HG02763 (cell line): ENCODE results near the gene CTSO.

Source experiments
- ATAC-seq: cut with Tn5 transposase; IDR thresholded peaks from one replicate; pipeline ENCODE4 v1.9.1; 2021; ENCODE audit warnings: mild to moderate bottlenecking, moderate library complexity; ENCODE audit not compliant: unreplicated experiment

CTSO gene

DNA sequence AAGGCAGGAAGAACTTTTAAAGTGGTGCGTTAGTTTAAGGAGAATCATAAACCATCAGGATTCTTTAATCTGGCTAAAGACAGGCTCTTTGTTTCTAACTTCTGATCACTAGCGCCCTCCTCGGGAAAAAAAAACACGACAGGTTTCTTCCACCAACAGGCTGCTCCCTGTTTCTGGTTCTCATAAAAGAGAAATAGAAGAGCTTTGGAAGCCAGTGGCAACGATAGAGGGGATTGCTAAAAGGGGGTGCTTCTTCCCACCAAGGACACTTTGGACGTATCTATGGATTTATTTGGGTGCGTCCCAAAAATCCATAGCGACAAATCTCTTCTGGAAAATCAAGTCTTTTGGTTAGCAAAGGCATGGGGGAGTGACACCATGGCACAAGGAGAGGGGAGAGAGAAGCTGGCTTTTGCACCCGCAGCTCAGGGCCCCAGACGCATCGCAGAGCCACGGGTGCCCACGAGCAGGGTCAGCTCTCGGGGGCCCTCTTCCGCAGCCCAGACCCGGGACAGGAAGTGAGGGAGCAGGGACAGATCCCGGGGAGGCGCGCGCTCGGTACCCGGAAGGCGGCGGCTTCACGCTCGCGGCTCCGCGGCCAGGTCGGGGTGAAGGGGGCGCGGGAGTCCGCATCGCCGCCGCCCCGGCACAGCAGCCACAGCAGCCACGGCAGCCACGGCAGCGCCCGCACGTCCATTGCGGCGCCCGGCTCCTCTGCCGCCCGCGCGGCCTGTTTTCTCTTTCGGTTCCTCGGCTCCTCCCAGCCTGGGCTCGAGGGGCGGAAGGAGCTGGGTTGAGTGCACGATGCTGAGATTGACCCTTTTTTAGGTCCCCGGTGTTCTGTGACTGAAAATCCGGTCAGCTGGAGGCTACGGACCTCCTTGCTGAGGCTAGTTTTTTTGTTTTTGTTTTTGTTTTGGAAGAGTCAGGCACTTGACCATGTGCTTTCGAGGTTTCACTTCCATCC is at the start of gene CTSO:
Gene CTSO, minus strand, starts transcription at position 716 of the 967 bp plus-strand sequence. Its CDS starts 19 bp downstream, at position 697.
- peak; percentile 95 for ATAC-seq

DNA sequence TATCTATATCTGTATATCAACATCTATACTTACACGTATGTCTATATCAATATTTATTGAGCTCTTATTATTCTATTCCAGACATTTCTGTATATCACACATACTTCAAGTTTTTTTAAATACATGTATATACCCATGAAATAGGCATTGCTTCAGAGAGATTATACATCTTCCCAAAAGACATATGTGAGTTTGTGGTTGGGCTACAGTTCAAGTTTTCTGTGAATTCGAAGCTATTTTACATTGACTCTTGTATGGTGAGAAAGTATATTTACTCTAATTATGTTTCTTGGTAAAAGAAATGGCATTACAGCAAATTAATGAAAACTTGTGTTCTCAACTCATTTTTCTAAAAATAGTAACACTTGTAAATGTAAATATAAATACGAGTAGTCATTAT is 46.8 kb upstream of the CTSO start:
- no peak for ATAC-seq

DNA sequence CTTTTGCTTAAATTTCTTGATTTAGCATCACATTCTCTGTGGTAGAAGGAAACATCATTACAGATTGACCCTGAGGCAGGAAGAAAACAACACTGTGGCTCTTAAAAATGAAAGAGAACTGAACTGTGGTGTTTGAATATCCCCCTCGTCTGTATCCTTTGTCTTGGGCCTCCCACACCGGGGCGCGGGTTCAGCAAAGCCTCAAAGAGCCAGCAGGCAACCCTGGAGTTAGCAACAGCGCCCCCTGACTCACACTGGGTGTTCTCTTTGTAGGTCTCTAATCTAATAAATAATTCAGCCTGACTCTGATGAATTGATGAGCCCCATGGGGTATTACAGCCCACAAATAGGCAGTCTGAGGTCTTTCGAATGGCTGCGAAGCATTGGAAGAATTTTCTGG is 46.1 kb upstream of the CTSO start:
- ATAC-seq, result no peak

DNA sequence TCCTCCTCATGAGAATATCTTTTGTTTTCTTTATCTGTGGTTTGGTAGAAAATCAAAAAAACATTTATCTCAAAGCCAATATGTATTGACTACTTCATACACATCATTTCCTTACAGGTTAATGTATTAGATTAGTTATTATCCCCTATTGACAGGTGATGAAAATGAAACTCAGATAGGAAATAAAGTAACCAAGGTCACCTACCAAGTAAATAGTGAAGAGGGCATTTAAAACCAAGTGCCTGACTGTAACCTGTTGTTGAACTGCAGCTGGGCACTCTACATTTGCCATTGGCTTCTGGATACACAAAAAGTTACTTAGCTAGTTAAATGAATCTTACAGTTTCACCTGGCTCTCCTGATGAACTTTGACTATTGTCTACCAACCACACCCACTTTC is 41.4 kb upstream of the CTSO start:
- no peak for ATAC-seq

- ATAC-seq, result no peak
Measured at GRCh38 chr4:155984106-155984797, 30.6 kb upstream of the CTSO start.

- no peak for ATAC-seq
Measured at GRCh38 chr4:155982736-155983385, 29.2 kb upstream of the CTSO start.

DNA sequence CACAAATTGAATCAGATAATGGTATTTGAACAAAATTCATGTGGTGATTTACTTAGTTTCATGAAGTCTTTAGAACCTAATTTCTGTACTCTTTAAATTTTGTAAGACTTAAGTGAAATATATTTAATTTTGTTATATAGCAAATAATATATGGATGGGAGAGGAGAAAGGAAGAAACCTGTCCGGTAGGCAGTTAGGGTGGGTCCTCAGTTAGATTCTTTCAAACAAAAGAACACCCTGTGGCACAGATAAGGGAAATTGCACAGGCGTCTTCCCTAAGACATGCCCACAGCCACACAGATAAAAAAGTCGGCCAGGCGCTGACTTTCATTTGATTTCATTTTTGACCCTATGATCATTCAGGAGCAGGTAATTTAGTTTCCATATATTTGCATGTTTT is 25.1 kb upstream of the CTSO start:
- ATAC-seq, result no peak

DNA sequence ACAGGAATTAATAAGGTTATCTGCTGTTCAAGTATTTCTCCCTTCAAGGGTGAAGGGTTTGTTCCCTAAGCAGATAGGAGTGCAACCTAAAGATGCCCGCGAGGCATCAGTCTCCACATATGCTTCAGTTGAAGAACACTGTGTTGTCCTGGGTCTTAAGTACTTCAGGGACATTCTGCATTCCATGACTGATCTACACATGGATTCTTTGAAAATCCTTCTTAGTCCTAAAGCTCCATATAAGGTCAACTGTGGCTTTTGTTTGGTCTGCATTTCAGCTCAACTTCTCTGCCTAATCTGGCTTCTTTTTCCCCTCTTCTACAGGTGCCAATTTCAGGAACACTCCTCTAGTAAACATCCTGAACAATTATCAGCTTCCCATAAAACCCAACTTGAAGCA is 21.8 kb upstream of the CTSO start:
- no peak for ATAC-seq

GRCh38 chr4:155974996-155975395 is 21.3 kb upstream of the CTSO start:
- peak; percentile 5 for ATAC-seq

- peak; percentile 97 for ATAC-seq
Measured at GRCh38 chr4:155974476-155974749, 20.7 kb upstream of the CTSO start.

DNA sequence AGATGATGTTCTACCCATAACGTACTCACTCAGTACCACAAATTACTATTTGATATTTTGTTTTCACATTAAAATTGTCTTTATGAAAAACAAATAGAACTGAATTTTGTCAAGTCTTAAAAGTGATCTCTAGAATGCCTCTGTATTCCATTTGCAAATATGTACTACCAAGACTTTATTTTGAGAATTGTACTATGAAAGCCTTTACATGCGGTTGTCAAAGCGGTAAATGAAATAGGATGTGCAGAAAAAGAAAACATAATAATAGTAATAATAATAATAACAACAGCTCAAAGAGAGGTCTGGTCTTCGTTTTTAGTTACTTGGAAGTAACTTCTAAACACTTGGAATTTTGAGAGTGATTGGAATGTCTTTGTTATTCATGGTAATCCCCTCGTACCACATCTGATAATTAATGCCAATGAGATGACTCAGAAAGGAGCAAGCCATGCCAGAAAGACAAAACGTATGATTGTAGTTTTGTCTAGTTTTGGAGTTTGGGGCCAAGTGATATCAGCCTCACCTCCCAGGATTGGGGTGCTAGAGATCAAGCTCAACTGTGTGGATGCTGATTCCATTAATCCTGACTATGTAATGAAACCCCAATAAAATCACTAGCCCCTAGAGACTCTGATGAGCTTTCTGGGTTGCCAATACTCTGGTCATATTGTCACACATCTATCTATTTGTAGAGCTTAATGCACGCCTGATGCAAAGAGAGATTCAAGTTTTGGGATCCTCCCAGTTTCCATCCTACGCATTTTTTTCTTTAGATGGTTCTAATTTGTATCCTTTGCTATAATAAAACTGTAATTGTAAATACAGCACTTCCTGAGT is 20.2 kb upstream of the CTSO start:
- ATAC-seq, result peak; percentile 23

- no peak for ATAC-seq
Measured at GRCh38 chr4:155972098-155972497, 18.4 kb upstream of the CTSO start.

DNA sequence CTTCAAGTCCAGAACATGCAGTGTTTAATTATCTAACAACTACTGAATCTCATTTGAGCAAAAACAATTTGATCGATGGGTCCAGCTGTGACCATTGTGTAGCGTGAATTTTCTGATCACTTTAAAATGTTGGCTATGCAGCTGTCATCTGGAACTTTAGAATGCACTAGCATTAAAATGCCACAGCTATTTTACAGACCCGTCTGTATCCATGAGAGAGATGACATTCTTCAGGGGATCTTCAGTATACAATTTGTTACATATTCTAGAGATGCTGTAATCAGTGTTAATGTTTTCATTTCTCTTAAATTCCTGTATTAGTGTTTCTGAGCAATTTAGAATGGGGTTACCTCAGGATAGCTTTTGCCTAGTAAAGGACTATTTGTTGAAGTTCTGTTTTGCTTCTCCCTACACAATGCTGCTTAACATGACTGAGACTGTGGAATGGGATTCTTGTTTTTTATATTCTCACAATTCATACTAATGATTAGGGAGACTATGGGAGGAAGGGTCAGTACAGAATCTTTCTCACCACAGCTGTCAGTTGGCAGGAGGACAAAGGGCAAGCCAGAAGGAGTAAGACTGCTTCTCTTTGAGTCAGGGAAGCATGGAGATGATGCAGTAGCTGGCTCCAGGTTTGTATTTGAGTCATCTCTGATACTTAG is 13.2 kb upstream of the CTSO start:
- no peak for ATAC-seq

DNA sequence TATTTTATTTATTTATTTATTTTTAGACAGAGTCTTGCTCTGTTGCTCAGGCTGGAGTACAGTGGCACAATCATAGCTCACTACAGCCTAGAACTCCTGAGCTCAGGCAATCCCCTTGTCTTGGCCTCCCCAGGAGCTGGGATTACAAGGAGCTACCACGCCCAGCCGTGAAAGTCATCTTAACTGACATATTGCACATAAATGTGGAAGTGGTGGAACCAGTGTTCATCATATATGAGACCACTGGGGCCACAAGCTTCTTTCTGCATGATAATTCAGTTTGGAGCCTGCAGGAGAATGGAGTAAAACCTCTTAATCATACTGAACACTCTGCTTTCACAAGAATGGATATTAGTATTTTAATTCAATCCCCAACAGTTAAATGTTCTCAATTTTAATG is 12.5 kb upstream of the CTSO start:
- ATAC-seq, result no peak

DNA sequence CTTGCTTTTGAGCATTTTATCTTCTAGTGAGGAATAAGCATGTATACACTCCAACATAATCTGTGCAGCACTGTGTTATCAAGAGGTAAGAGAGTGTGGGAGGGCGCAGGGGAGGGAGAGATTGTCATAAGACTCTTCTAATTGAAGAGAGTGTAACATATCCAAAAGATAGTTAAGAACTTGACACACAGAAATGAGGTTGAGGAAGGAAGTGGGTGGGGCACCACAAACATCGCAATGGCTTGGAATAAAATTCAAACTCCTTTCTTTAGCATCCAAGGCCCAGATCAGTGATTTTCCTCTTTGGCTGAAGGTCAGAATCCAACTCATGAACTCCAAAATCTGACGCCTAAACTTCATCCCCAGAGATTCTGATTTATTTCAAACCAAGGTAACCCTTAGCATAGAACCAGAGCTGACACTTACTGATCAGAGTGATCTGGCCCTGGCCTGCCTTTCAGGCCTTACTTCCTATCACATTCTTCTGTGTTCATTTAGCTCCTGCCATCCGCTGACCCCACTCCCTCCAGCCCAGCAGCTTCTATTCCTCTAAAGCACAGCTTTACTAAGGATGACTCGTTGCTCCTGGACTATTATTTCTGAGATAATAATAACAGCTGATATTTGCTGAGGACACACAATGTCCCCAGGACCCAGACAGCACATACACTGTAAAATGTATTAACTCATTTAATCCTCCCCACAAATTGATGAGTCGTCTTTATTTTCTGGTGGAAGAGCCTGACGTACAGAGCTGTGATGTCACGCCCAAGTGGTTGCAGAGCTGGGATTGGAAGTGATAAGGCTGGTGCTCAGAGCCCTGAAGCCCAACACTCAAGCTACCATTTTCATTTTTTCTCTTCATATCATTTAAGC is 10.6 kb upstream of the CTSO start:
- no peak for ATAC-seq

- no peak for ATAC-seq
Measured at GRCh38 chr4:155962767-155963166, 9.1 kb upstream of the CTSO start.

GRCh38 chr4:155961575-155961974 is 7.9 kb upstream of the CTSO start:
- no peak for ATAC-seq

- no peak for ATAC-seq
Measured at GRCh38 chr4:155960522-155960921, 6.9 kb upstream of the CTSO start.

DNA sequence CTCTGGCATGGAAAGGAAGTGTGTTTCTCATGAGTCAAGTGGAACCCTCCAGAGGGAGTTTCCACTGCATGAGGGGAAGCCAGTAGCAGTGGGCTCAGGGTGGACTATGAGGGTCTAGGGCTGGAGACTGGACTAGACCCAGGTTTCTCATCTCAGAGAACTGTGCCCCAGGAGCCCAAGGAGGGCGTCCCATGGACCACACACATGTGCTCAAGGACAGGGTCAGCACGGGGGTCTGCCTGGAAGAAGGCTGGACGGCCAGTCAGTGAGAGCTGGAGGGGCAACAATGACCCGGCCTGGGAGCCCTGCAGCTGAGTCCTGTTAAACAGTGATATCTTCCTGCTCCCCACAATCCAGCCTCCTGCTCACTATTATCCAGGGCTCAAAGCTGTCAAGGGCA is 5.8 kb upstream of the CTSO start:
- ATAC-seq, result no peak
